ENCODE results near the gene HTR6. TPM values are rescaled to one million over a fixed set of nuclear protein-coding genes. Genes with fewer than 3 reads are reported as not detected.

Gene HTR6
- total and polyA plus RNA-seq, 2 experiments from 2014 or later, result not detected

DNA sequence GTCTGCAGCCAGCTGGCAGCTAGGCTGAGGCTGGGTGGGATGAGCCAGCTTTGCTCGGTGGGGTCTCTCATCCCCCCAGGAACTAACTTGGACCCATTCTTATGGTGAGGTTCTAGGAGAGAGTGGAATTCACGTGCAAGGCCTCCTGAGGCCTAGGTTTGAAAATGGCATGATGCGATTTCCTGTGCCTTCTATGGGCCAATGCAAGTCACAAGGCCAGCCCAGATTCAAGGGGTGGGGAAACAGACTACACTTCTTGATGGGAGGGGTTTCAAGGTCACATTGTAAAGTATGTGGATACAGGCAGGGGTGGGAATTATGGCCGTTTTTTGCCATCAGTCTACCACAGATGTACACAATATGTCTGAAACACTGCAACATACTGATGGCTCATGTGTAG lies 48.3 kb downstream of the HTR6 start:
- H3K4me2 ChIP-seq (ENCODE audit: unreplicated experiment), result no peak overlapping the region
- no peak overlapping the region for H3K4me3 ChIP-seq
- H4K20me1 ChIP-seq (ENCODE audit: insufficient read depth), result no peaks in the 10 kb centered on the region
- no peaks in the 10 kb centered on the region for H3K36me3 ChIP-seq (ENCODE audit: low read depth)
- H3K9me2 ChIP-seq (ENCODE audit: insufficient read depth), result no peaks in the 10 kb centered on the region
- WGBS, 2 experiments (ENCODE audit: low coverage in 1 of 2, low lambda C conversion rate in 2 of 2, missing lambda C conversion rate in 2 of 2), result 64 to 69% methylated on average over 4 of the region's 4 CpGs
- in situ Hi-C loops (cut with MboI), result no loop called here
- no peaks in the 10 kb centered on the region for H3K79me2 ChIP-seq (ENCODE audit: insufficient read depth)
- H3K9me3 ChIP-seq (ENCODE audit: low read depth), result no peaks in the 10 kb centered on the region
- no peaks in the 10 kb centered on the region for H3K4me1 ChIP-seq (ENCODE audit: insufficient read depth)
- H3K27ac ChIP-seq, result no peak overlapping the region
- H3F3A ChIP-seq (ENCODE audit: insufficient read depth), result no peaks in the 10 kb centered on the region
- H3K27me3 ChIP-seq (replicated peaks; ENCODE audit: insufficient read depth), result no peaks in the 10 kb centered on the region
- no peak for DNase-seq
- H3K9ac ChIP-seq, result no peak overlapping the region
- no peak overlapping the region for H2AFZ ChIP-seq
- no peak for TF ChIP-seq EZH2 (IDR thresholded peaks at IDR 0.05; ENCODE audit: insufficient read depth, poor library complexity, severe bottlenecking)
- TF ChIP-seq EZH2phosphoT487 (IDR thresholded peaks at IDR 0.05; ENCODE audit: insufficient read depth, low read depth), result no peak

DNA sequence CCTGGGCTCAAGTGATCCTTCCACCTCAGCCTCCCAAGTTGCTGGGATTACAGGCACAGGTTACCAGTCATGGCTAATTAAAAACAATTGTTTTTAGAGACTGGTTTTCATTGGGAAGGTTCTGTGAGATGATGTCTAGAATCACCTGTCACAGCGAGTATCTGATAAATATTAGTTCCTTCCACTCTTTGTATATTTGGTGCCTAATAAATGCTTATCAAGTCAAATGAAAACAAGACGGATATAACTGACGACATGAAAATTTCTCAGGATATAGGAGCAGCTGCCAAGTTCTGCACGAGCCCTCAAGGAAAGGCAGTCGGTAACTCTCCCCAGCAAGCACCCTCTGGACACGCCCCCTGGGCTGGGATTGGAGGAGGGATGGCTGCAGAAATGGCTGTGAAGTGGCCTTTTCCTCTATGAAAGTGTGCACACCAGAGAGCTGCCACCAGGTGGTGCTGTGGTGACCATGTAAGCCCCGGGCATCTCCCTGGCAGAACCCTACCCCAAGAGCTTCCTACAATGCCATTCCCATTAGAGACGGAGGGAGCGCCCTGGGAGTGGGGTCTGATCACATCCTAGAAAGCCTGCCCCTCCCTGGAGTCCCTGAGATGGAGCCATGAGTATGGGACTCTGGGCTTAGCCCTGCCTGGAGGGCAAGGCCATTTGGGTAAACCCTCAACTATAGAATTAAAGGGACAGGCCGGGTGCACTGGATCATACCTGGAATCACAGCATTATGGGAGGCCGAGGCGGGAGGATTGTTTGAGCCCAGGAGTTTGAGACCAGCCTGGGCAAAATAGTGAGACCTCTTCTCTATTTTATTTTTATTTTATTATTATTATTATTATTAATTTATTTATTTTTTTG lies 50.9 kb downstream of the HTR6 start:
- no peaks in the 10 kb centered on the region for H3K36me3 ChIP-seq (ENCODE audit: low read depth)
- H3K4me2 ChIP-seq (ENCODE audit: unreplicated experiment), result no peak overlapping the region
- 35 to 40% methylated on average over 12 of the region's 12 CpGs for WGBS, 2 experiments (ENCODE audit: low coverage in 1 of 2, low lambda C conversion rate in 2 of 2, missing lambda C conversion rate in 2 of 2)
- H3K27me3 ChIP-seq (replicated peaks; ENCODE audit: insufficient read depth), result no peaks in the 10 kb centered on the region
- H3K9me2 ChIP-seq (ENCODE audit: insufficient read depth), result no peaks in the 10 kb centered on the region
- no peaks in the 10 kb centered on the region for H3K4me1 ChIP-seq (ENCODE audit: insufficient read depth)
- H3F3A ChIP-seq (ENCODE audit: insufficient read depth), result no peaks in the 10 kb centered on the region
- H2AFZ ChIP-seq, result no peak overlapping the region
- no peaks in the 10 kb centered on the region for H3K79me2 ChIP-seq (ENCODE audit: insufficient read depth)
- no peaks in the 10 kb centered on the region for H4K20me1 ChIP-seq (ENCODE audit: insufficient read depth)
- H3K27ac ChIP-seq, result no peak overlapping the region
- no peak overlapping the region for H3K9ac ChIP-seq
- TF ChIP-seq EZH2phosphoT487 (IDR thresholded peaks at IDR 0.05; ENCODE audit: insufficient read depth, low read depth) (no peak), EZH2 (IDR thresholded peaks at IDR 0.05; ENCODE audit: insufficient read depth, poor library complexity, severe bottlenecking) (no peak)
- H3K4me3 ChIP-seq, result no peak overlapping the region
- in situ Hi-C loops (cut with MboI), result no loop called here
- DNase-seq, result peak; percentile 96
- no peaks in the 10 kb centered on the region for H3K9me3 ChIP-seq (ENCODE audit: low read depth)

DNA sequence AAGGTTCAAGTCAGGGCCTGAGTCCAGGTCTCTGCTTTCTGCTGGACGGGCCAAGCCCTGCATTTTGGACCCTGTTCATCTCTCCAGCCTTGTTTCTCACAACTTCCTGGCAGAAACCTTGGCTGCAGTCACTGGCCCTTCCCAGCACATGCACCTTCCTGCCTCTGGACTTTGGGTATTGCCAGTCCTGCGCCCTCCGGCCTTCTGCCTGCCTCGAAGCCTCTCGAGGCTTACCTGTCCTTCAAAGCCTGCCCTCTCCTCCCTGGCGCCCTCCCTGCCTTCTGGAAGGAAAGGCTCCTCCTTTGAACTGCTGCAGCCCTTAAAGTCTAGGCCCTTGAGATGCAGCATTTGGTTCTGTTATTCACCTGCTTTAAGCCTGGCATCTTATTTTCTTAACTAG lies 52.8 kb downstream of the HTR6 start:
- TF ChIP-seq EZH2phosphoT487 (IDR thresholded peaks at IDR 0.05; ENCODE audit: insufficient read depth, low read depth) (no peak), EZH2 (IDR thresholded peaks at IDR 0.05; ENCODE audit: insufficient read depth, poor library complexity, severe bottlenecking) (no peak)
- in situ Hi-C loops (cut with MboI), result no loop called here

DNA sequence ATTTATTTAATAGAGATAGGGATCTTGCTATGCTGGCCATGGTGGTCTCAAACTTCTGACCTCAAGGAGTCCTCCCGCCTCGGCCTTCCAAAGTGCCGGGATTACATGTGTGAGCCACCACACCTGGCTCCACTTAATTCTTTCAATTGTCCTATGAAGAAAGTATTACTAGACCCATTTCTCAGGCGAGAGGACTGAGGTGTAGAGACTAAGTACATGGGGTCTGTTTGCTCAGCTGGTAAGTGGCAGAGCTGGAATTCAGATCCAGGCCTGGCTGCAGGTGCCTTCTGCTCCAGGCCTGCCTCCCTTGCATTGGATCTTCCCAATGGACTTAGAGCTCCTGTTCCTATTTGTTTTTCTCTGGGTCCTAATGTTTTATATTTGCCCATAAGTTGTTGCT lies 55.5 kb downstream of the HTR6 start:
- H3K79me2 ChIP-seq (ENCODE audit: insufficient read depth), result no peaks in the 10 kb centered on the region
- no peaks in the 10 kb centered on the region for H4K20me1 ChIP-seq (ENCODE audit: insufficient read depth)
- no peak overlapping the region for H2AFZ ChIP-seq
- H3K27ac ChIP-seq, result no peak overlapping the region
- DNase-seq, result no peak
- no peaks in the 10 kb centered on the region for H3K36me3 ChIP-seq (ENCODE audit: low read depth)
- 88 to 89% methylated on average over 4 of the region's 4 CpGs for WGBS, 2 experiments (ENCODE audit: low coverage in 1 of 2, low lambda C conversion rate in 2 of 2, missing lambda C conversion rate in 2 of 2)
- no peak overlapping the region for H3K4me3 ChIP-seq
- H3K9me2 ChIP-seq (ENCODE audit: insufficient read depth), result no peaks in the 10 kb centered on the region
- in situ Hi-C loops (cut with MboI), result no loop called here
- no peak overlapping the region for H3K4me2 ChIP-seq (ENCODE audit: unreplicated experiment)
- H3K27me3 ChIP-seq (replicated peaks; ENCODE audit: insufficient read depth), result no peaks in the 10 kb centered on the region
- no peaks in the 10 kb centered on the region for H3K4me1 ChIP-seq (ENCODE audit: insufficient read depth)
- H3K9ac ChIP-seq, result no peak overlapping the region
- no peaks in the 10 kb centered on the region for H3F3A ChIP-seq (ENCODE audit: insufficient read depth)
- no peaks in the 10 kb centered on the region for H3K9me3 ChIP-seq (ENCODE audit: low read depth)
- TF ChIP-seq EZH2 (IDR thresholded peaks at IDR 0.05; ENCODE audit: insufficient read depth, poor library complexity, severe bottlenecking) (no peak), EZH2phosphoT487 (IDR thresholded peaks at IDR 0.05; ENCODE audit: insufficient read depth, low read depth) (no peak)

More for the DNA sequence above, 52.8 kb downstream of the HTR6 start:
- H3F3A ChIP-seq (ENCODE audit: insufficient read depth), result no peaks in the 10 kb centered on the region
- no peaks in the 10 kb centered on the region for H3K9me3 ChIP-seq (ENCODE audit: low read depth)
- H3K9me2 ChIP-seq (ENCODE audit: insufficient read depth), result no peaks in the 10 kb centered on the region
- no peak overlapping the region for H3K4me3 ChIP-seq
- H3K27me3 ChIP-seq (replicated peaks; ENCODE audit: insufficient read depth), result no peaks in the 10 kb centered on the region
- H3K4me2 ChIP-seq (ENCODE audit: unreplicated experiment), result no peak overlapping the region
- no peaks in the 10 kb centered on the region for H4K20me1 ChIP-seq (ENCODE audit: insufficient read depth)
- no peak overlapping the region for H3K27ac ChIP-seq
- 84 to 94% methylated on average over 6 of the region's 6 CpGs for WGBS, 2 experiments (ENCODE audit: low coverage in 1 of 2, low lambda C conversion rate in 2 of 2, missing lambda C conversion rate in 2 of 2)
- H3K36me3 ChIP-seq (ENCODE audit: low read depth), result no peaks in the 10 kb centered on the region
- no peaks in the 10 kb centered on the region for H3K79me2 ChIP-seq (ENCODE audit: insufficient read depth)
- DNase-seq, result no peak
- no peak overlapping the region for H3K9ac ChIP-seq
- no peaks in the 10 kb centered on the region for H3K4me1 ChIP-seq (ENCODE audit: insufficient read depth)
- H2AFZ ChIP-seq, result no peak overlapping the region
